Measurements from ENCODE around the gene GIT1.

The GIT1 gene

GRCh38 chr17:29620271-29620670, 30.8 kb upstream of the GIT1 start:
- no peaks in the 10 kb centered on the region for H3K9me2 ChIP-seq (ENCODE audit: low read depth, low read length)
- H3K27me3 ChIP-seq (ENCODE audit: insufficient read depth, low read length): peaks cover 9% of the 10 kb centered on the region; the same call in 1 of the 2 replicates
- H3K36me3 ChIP-seq (ENCODE audit: insufficient read depth, low read length): 0 out of 2 replicates have a peak, but pooled peaks cover under 1% of the 10 kb centered on the region
- H3K4me2 ChIP-seq (ENCODE audit: low read length): no peak overlapping the region
- H3K27ac ChIP-seq (ENCODE audit: low read depth, low read length, poor library complexity, severe bottlenecking): no peak overlapping the region
- no peaks in the 10 kb centered on the region for H4K20me1 ChIP-seq (ENCODE audit: insufficient read depth, low read length)
- no peak overlapping the region for H2AFZ ChIP-seq (ENCODE audit: low read length)
- H3K9me3 ChIP-seq (ENCODE audit: low read length): no peaks in the 10 kb centered on the region
- no peaks in the 10 kb centered on the region for H3K79me2 ChIP-seq (ENCODE audit: insufficient read depth, low read length)
- no peak overlapping the region for H3K9ac ChIP-seq (ENCODE audit: low read length)
- peaks cover 48% of the 10 kb centered on the region for H3K4me1 ChIP-seq (ENCODE audit: insufficient read depth, low read length, severe bottlenecking)
- TF ChIP-seq, protein P1, sequence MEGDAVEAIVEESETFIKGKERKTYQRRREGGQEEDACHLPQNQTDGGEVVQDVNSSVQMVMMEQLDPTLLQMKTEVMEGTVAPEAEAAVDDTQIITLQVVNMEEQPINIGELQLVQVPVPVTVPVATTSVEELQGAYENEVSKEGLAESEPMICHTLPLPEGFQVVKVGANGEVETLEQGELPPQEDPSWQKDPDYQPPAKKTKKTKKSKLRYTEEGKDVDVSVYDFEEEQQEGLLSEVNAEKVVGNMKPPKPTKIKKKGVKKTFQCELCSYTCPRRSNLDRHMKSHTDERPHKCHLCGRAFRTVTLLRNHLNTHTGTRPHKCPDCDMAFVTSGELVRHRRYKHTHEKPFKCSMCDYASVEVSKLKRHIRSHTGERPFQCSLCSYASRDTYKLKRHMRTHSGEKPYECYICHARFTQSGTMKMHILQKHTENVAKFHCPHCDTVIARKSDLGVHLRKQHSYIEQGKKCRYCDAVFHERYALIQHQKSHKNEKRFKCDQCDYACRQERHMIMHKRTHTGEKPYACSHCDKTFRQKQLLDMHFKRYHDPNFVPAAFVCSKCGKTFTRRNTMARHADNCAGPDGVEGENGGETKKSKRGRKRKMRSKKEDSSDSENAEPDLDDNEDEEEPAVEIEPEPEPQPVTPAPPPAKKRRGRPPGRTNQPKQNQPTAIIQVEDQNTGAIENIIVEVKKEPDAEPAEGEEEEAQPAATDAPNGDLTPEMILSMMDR (IDR thresholded peaks at IDR 0.05; ENCODE audit: low read length): no peak
- TF ChIP-seq EZH2 (IDR thresholded peaks at IDR 0.05; ENCODE audit: borderline replicate concordance, low read length): no peak
- H3F3A ChIP-seq (ENCODE audit: insufficient read depth, low read length): no peaks in the 10 kb centered on the region
- H3K4me3 ChIP-seq (ENCODE audit: low read depth, low read length, poor library complexity, severe bottlenecking): no peak overlapping the region

GRCh38 chr17:29619251-29619650, 29.8 kb upstream of the GIT1 start:
- Histone ChIP-seq H2AFZ (ENCODE audit: low read length) (no peak overlapping the region), H3K79me2 (ENCODE audit: insufficient read depth, low read length) (no peaks in the 10 kb centered on the region), H3K4me1 (ENCODE audit: insufficient read depth, low read length, severe bottlenecking) (peaks cover 58% of the 10 kb centered on the region), H3K4me2 (ENCODE audit: low read length) (no peak overlapping the region), H3K4me3 (ENCODE audit: low read depth, low read length, poor library complexity, severe bottlenecking) (no peak overlapping the region), H4K20me1 (ENCODE audit: insufficient read depth, low read length) (no peaks in the 10 kb centered on the region), H3K36me3 (ENCODE audit: insufficient read depth, low read length) (no peaks in the 10 kb centered on the region), H3F3A (ENCODE audit: insufficient read depth, low read length) (no peaks in the 10 kb centered on the region), H3K27me3 (ENCODE audit: insufficient read depth, low read length) (peaks cover 9% of the 10 kb centered on the region; the same call in 1 of the 2 replicates), H3K9me3 (ENCODE audit: low read length) (no peaks in the 10 kb centered on the region), H3K27ac (ENCODE audit: low read depth, low read length, poor library complexity, severe bottlenecking) (no peak overlapping the region), H3K9ac (ENCODE audit: low read length) (no peak overlapping the region), H3K9me2 (ENCODE audit: low read depth, low read length) (no peaks in the 10 kb centered on the region)
- TF ChIP-seq, protein P1 (IDR thresholded peaks at IDR 0.05; ENCODE audit: low read length): peak; percentile 61
- TF ChIP-seq EZH2 (IDR thresholded peaks at IDR 0.05; ENCODE audit: borderline replicate concordance, low read length): no peak

GRCh38 chr17:29618272-29619065, 29.0 kb upstream of the GIT1 start:
- Histone ChIP-seq H3K9me2 (ENCODE audit: low read depth, low read length) (no peaks in the 10 kb centered on the region), H3K9ac (ENCODE audit: low read length) (no peak overlapping the region; the same call in 1 of the 2 replicates), H3K27ac (ENCODE audit: low read depth, low read length, poor library complexity, severe bottlenecking) (no peak overlapping the region), H3K27me3 (ENCODE audit: insufficient read depth, low read length) (peaks cover 9% of the 10 kb centered on the region; the same call in 1 of the 2 replicates), H4K20me1 (ENCODE audit: insufficient read depth, low read length) (no peaks in the 10 kb centered on the region), H3F3A (ENCODE audit: insufficient read depth, low read length) (no peaks in the 10 kb centered on the region), H3K36me3 (ENCODE audit: insufficient read depth, low read length) (no peaks in the 10 kb centered on the region), H3K4me3 (ENCODE audit: low read depth, low read length, poor library complexity, severe bottlenecking) (peak overlapping the region; percentile 63), H3K79me2 (ENCODE audit: insufficient read depth, low read length) (no peaks in the 10 kb centered on the region), H3K4me2 (ENCODE audit: low read length) (peak overlapping the region; percentile 82), H2AFZ (ENCODE audit: low read length) (no peak overlapping the region), H3K9me3 (ENCODE audit: low read length) (no peaks in the 10 kb centered on the region), H3K4me1 (ENCODE audit: insufficient read depth, low read length, severe bottlenecking) (peaks cover 64% of the 10 kb centered on the region)
- TF ChIP-seq EZH2 (IDR thresholded peaks at IDR 0.05; ENCODE audit: borderline replicate concordance, low read length): no peak
- TF ChIP-seq, protein P1 (IDR thresholded peaks at IDR 0.05; ENCODE audit: low read length): no peak
